HCT116 (cell line): ENCODE measurements around the gene RAB4A. TPM values are rescaled to one million over a fixed set of nuclear protein-coding genes. Genes with fewer than 3 reads are reported as not detected.
A peak's percentile ranks its signal among the peaks of the same experiment; 100 is the strongest.

ENCODE experiments used
- ATAC-seq: fragments of 200-7000 bp; cut with Tn5 transposase; 2 replicates; pipeline ENCODE4 v1.9.1; 2020; ENCODE audit warnings: mild to moderate bottlenecking, moderate library complexity
- BruUV-seq: library from RNA; stranded (reverse); fragments of 400-500 nt; replicated peaks from 2 replicates; lab custom pipeline; 2021; lab: Mats Ljungman, UMichigan
- CTCF ChIA-PET: fragments of 300-600 bp; sonication (Branson Sonifier 250); formaldehyde crosslinking; loops from one replicate; lab custom pipeline; 2021; ENCODE audit warnings: antibody characterized with exemption; lab: Charles Lee
- POLR2A ChIA-PET: fragments of 300-600, 350-600 bp; sonication (Branson Sonifier 250); formaldehyde crosslinking; loops from one replicate; lab custom pipeline; 2021; ENCODE audit warnings: antibody characterized with exemption; lab: Charles Lee
- RAD21 ChIA-PET, 2 experiments: fragments of 300-600 bp; sonication (Branson Sonifier 250); formaldehyde crosslinking; loops; one replicate each; lab custom pipeline; 2023; ENCODE audit warnings: low total read pairs in 2 of 2; ENCODE audit not compliant: uncharacterized antibody in 2 of 2, unreplicated experiment in 2 of 2, low non-redundant PET in 1 of 2; lab: Charles Lee
- DNase-seq: peaks from one replicate; pipeline ENCODE4 v3.0.0-alpha.2; 2010; ENCODE audit warnings: low read depth, low spot score
- H2AFZ ChIP-seq: fragments of 200-600 bp; shearing (Covaris generic), sonication (generic); 2 replicates; pipeline ENCODE4 v1.6.1; 2017; ENCODE audit warnings: low read depth, mixed run types, mixed read lengths, antibody characterized with exemption, low read length; ENCODE audit not compliant: poor library complexity, severe bottlenecking
- H3K27ac ChIP-seq: 2 replicates; pipeline ENCODE4 v1.5.1; 2012; ENCODE audit warnings: low read depth, low read length
- H3K27me3 ChIP-seq: fragments of 200-600 bp; sonication (generic); 2 replicates; pipeline ENCODE4 v1.6.1; 2016; ENCODE audit warnings: mixed run types, low read length, mixed read lengths; ENCODE audit not compliant: insufficient read depth
- H3K36me3 ChIP-seq, 2 experiments: fragments of 200-500 bp in 1 of 2; fragments of 200-600 bp in 1 of 2; sonication (Bioruptor generic) in 1 of 2; sonication (generic) in 1 of 2; 2 replicates each; pipeline versions ENCODE4 v1.5.1 to v1.6.1; 2014 to 2016; ENCODE audit warnings: low read length in 2 of 2, inconsistent platforms in 1 of 2, mixed read lengths in 1 of 2, mixed run types in 1 of 2; ENCODE audit not compliant: insufficient read depth in 2 of 2, control insufficient read depth in 1 of 2
- H3K4me1 ChIP-seq, 2 experiments: fragments of 200-600 bp in 1 of 2; sonication (generic) in 1 of 2; 2 replicates each; pipeline versions ENCODE4 v1.5.1 to v1.6.1; 2012 to 2017; ENCODE audit warnings: low read length in 2 of 2, inconsistent platforms in 1 of 2, mild to moderate bottlenecking in 1 of 2, mixed read lengths in 1 of 2, mixed run types in 1 of 2, moderate library complexity in 1 of 2; ENCODE audit not compliant: insufficient read depth in 2 of 2, control insufficient read depth in 1 of 2
- H3K4me2 ChIP-seq: fragments of 200-600 bp; sonication (generic); 2 replicates; pipeline ENCODE4 v1.6.1; 2017; ENCODE audit warnings: mixed run types, low read length, mixed read lengths
- H3K4me3 ChIP-seq, 2 experiments: fragments of 200-600 bp in 1 of 2; sonication (generic) in 1 of 2; replicated peaks in 1 of 2; 2 replicates each; pipeline ENCODE4 v1.5.1; 2011 to 2016; ENCODE audit warnings: low read length in 2 of 2, control low read depth in 1 of 2, low read depth in 1 of 2, mild to moderate bottlenecking in 1 of 2, mixed read lengths in 1 of 2, mixed run types in 1 of 2
- H3K79me2 ChIP-seq: fragments of 200-600 bp; sonication (generic); 2 replicates; pipeline ENCODE4 v1.6.1; 2017; ENCODE audit warnings: mild to moderate bottlenecking, mixed run types, low read length, moderate library complexity, mixed read lengths; ENCODE audit not compliant: insufficient read depth
- H3K9ac ChIP-seq: fragments of 200-600 bp; sonication (generic); 2 replicates; pipeline ENCODE4 v1.6.1; 2016; ENCODE audit warnings: low read length, mixed read lengths
- H3K9me2 ChIP-seq: fragments of 200-600 bp; sonication (generic), shearing (Covaris generic); 2 replicates; pipeline ENCODE4 v1.6.1; 2017; ENCODE audit warnings: mixed run types, mild to moderate bottlenecking, moderate library complexity; ENCODE audit not compliant: insufficient read depth
- H3K9me3 ChIP-seq, 2 experiments: fragments of 200-500 bp in 1 of 2; fragments of 200-600 bp in 1 of 2; sonication (Bioruptor generic) in 1 of 2; sonication (generic) in 1 of 2; 2 replicates each; pipeline ENCODE4 v1.6.1; 2014 to 2017; ENCODE audit warnings: low read length in 2 of 2, mixed read lengths in 2 of 2, inconsistent platforms in 1 of 2, low read depth in 1 of 2, mild to moderate bottlenecking in 1 of 2, mixed run types in 1 of 2, moderate library complexity in 1 of 2; ENCODE audit not compliant: control insufficient read depth in 1 of 2, insufficient read depth in 1 of 2
- H4K20me1 ChIP-seq: fragments of 200-600 bp; sonication (generic), shearing (Covaris generic); 2 replicates; pipeline ENCODE4 v1.6.1; 2017; ENCODE audit warnings: mixed run types, mild to moderate bottlenecking, moderate library complexity; ENCODE audit not compliant: insufficient read depth
- CEBPB ChIP-seq: IDR thresholded peaks from 2 replicates; pipeline ENCODE4 v1.6.1; 2012; ENCODE audit warnings: low read depth
- EZH2phosphoT487 ChIP-seq: fragments of 200-600 bp; IDR thresholded peaks from 2 replicates; pipeline ENCODE4 v1.6.1; 2018; ENCODE audit warnings: antibody characterized with exemption, borderline replicate concordance
- SIN3A ChIP-seq: IDR thresholded peaks from 2 replicates; pipeline ENCODE4 v1.6.1; 2012; ENCODE audit warnings: low read depth
- SP1 ChIP-seq: IDR thresholded peaks from 2 replicates; pipeline ENCODE4 v1.6.1; 2012; ENCODE audit warnings: low read depth
- TCF7L2 ChIP-seq: IDR thresholded peaks from 2 replicates; pipeline ENCODE4 v1.7.0; 2011; ENCODE audit warnings: borderline replicate concordance, inconsistent platforms; ENCODE audit not compliant: insufficient read depth, insufficient read length; ENCODE audit errors: extremely low read depth
- ZFX ChIP-seq: fragments of 450-650 bp; IDR thresholded peaks from 2 replicates; pipeline ENCODE4 v1.6.1; 2017
- ZNF274 ChIP-seq: fragments of 200-500 bp; sonication (Bioruptor generic); IDR thresholded peaks from 2 replicates; pipeline ENCODE4 v1.6.1; 2014; ENCODE audit warnings: mild to moderate bottlenecking, low read depth, low read length, inconsistent platforms
- intact Hi-C: fragments of 100-400 bp; cut with micrococcal nuclease; formaldehyde crosslinking; loops from 2 replicates; pipeline ENCODE4 v1.10.0; 2022
- total RNA-seq: library from RNA; stranded (reverse); gene quantifications from one replicate; pipeline ENCODE4 v1.2.1, GENCODE V29; 2021; ENCODE audit not compliant: unreplicated experiment
- TF ChIP-seq, protein P1 (sequence below): IDR thresholded peaks from 2 replicates; pipeline ENCODE4 v1.6.1; 2011; ENCODE audit warnings: mild to moderate bottlenecking, low read length, moderate library complexity; ENCODE audit not compliant: insufficient replicate concordance; ENCODE audit errors: extremely low read depth
- TF ChIP-seq, protein P2 (sequence below): IDR thresholded peaks from 2 replicates; pipeline ENCODE4 v1.6.1; 2012
- TF ChIP-seq, protein P3 (sequence below): IDR thresholded peaks from 2 replicates; pipeline ENCODE4 v1.6.1; 2012; ENCODE audit warnings: low read depth

RAB4A gene
- total RNA-seq, 1 experiment from 2014 or later, result 101 TPM

DNA sequence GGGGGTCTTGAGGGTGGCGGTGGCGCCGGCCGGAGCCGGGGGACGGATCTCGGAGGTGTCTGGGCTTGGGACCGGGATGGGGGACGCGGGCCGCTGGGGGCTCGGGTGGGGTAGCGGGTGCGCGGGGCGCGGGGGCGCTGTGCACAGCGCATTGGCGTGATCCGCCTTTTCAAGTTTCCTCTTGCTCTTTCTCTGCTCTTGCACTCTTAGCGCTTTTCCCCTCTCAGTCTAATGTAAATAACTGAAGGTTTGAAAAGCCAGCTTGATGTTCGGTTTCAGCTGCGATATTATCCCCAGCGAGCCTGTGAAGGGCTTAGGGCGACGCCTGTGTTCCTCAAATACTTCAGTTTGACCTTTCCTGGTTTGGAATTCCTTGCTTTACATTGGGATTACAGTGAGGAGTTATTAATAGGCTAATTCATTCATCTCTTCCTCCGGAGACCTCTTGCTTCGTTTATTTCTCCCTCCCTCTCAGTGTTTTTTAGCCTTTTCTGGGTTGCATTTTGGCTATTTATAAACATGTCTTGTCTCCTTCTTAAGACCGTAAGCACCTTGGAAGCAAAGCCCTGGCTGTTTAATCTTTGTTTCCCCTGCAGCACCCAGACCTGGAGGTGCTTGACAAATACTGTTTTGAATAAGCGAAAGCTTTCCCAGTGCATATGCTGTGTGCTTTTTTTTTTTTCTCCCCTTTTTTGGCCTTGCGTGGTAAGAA, 693 bp downstream of the RAB4A start:
- Histone ChIP-seq H3K4me1 (peaks cover 9 to 23% of the 10 kb centered on the region in 2 experiments), H3K27ac (peak overlapping the region; percentile 48), H3K79me2 (peaks cover 52% of the 10 kb centered on the region), H2AFZ (no peak overlapping the region), H4K20me1 (peaks cover 4% of the 10 kb centered on the region; the same call in 1 of the 2 replicates), H3K9ac (peak overlapping the region; percentile 69), H3K9me3 (no peaks in the 10 kb centered on the region), H3K9me2 (no peaks in the 10 kb centered on the region), H3K27me3 (no peaks in the 10 kb centered on the region), H3K4me2 (peak overlapping the region; percentile 73), H3K4me3 (peak overlapping the region; percentile 63 to 69), H3K36me3 (no peaks in the 10 kb centered on the region)
- ChIA-PET CTCF (interaction anchor here (0.6 to 1.0 kb wide), 3 partner anchors 13 to 17 kb away, joined by 3 read pairs; no protein-coding TSS in a partner anchor), POLR2A (no interaction called here), RAD21 (no interaction called here)
- DNase-seq (no peak), ATAC-seq (peak; percentile 65)
- TF ChIP-seq ZFX, result peak; percentile 73; the same call in 1 of the 2 replicates
- no peak for TF ChIP-seq TCF7L2
- BruUV-seq, result no TSS peak
- intact Hi-C loops, result no loop called here

DNA sequence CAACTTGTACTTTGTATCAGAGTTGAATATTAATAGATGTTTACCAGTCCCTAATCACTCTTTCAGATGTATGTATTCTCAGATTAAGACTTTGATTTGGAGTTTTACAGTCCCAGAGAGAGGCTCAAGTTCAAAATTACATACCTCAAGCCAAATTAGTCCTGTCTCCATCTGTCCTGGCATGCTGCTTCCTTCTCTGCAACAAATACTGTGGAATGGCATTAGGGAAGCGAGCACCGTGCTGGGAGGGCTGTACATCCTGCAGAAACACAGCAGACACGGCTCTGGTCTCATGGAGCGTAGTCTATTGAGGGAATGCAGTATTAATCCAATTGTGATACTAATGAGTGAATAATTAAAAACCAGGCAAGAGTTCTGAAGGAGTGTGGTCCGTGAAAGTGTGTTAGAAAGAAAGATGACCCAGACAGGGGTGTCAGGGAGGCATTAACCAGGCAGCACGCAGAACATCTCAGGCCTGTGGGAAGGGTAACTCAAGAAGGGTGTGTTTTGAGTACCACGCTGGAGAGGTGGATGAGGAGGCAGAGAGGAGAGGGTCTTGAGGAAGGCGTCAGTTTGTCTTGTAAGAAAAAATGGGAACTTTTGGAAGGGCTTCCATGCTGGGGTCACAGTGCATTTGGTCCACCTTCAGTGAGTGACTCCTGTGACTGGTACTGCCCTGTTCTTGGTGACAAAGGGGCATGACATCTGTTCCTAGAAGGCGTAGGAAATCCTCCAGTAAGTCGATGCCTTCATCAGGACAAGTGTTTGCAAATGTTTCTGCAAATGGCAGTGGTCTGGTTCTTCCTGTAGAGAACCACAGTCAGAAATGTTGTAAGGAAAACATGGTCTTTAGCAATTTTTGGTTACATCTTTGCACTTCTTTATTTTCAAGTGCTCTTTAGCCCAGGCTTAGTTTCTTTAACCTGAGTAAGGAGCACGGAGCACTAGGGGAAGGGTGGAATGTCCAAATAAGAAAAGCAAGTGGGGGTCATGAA, 1.6 kb downstream of the RAB4A start:
- POLR2A ChIA-PET, result no interaction called here
- Histone ChIP-seq H3K79me2 (peaks cover 59% of the 10 kb centered on the region), H3K27me3 (no peaks in the 10 kb centered on the region), H3K36me3 (no peaks in the 10 kb centered on the region), H2AFZ (no peak overlapping the region), H3K4me1 (peaks cover 9 to 23% of the 10 kb centered on the region in 2 experiments), H3K9me3 (no peaks in the 10 kb centered on the region), H3K4me3 (peak overlapping the region; percentile 63 to 69), H3K9me2 (no peaks in the 10 kb centered on the region), H3K27ac (no peak overlapping the region), H3K4me2 (peak overlapping the region; percentile 73), H4K20me1 (peaks cover 4% of the 10 kb centered on the region; the same call in 1 of the 2 replicates), H3K9ac (peak overlapping the region; percentile 69)
- no peak for DNase-seq
- intact Hi-C loops, result no loop called here
- TSS peak; percentile 66 for BruUV-seq
- CTCF ChIA-PET, result no interaction called here
- ATAC-seq, result no peak
- RAD21 ChIA-PET, result no interaction called here
- TF ChIP-seq, protein P1, sequence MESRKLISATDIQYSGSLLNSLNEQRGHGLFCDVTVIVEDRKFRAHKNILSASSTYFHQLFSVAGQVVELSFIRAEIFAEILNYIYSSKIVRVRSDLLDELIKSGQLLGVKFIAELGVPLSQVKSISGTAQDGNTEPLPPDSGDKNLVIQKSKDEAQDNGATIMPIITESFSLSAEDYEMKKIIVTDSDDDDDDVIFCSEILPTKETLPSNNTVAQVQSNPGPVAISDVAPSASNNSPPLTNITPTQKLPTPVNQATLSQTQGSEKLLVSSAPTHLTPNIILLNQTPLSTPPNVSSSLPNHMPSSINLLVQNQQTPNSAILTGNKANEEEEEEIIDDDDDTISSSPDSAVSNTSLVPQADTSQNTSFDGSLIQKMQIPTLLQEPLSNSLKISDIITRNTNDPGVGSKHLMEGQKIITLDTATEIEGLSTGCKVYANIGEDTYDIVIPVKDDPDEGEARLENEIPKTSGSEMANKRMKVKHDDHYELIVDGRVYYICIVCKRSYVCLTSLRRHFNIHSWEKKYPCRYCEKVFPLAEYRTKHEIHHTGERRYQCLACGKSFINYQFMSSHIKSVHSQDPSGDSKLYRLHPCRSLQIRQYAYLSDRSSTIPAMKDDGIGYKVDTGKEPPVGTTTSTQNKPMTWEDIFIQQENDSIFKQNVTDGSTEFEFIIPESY, result no peak
- TF ChIP-seq ZNF274 (no peak), SIN3A (no peak), SP1 (no peak), CEBPB (no peak), EZH2phosphoT487 (no peak), ZFX (no peak)
- TF ChIP-seq, protein P2, sequence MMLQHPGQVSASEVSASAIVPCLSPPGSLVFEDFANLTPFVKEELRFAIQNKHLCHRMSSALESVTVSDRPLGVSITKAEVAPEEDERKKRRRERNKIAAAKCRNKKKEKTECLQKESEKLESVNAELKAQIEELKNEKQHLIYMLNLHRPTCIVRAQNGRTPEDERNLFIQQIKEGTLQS, result no peak
- TF ChIP-seq, protein P3, sequence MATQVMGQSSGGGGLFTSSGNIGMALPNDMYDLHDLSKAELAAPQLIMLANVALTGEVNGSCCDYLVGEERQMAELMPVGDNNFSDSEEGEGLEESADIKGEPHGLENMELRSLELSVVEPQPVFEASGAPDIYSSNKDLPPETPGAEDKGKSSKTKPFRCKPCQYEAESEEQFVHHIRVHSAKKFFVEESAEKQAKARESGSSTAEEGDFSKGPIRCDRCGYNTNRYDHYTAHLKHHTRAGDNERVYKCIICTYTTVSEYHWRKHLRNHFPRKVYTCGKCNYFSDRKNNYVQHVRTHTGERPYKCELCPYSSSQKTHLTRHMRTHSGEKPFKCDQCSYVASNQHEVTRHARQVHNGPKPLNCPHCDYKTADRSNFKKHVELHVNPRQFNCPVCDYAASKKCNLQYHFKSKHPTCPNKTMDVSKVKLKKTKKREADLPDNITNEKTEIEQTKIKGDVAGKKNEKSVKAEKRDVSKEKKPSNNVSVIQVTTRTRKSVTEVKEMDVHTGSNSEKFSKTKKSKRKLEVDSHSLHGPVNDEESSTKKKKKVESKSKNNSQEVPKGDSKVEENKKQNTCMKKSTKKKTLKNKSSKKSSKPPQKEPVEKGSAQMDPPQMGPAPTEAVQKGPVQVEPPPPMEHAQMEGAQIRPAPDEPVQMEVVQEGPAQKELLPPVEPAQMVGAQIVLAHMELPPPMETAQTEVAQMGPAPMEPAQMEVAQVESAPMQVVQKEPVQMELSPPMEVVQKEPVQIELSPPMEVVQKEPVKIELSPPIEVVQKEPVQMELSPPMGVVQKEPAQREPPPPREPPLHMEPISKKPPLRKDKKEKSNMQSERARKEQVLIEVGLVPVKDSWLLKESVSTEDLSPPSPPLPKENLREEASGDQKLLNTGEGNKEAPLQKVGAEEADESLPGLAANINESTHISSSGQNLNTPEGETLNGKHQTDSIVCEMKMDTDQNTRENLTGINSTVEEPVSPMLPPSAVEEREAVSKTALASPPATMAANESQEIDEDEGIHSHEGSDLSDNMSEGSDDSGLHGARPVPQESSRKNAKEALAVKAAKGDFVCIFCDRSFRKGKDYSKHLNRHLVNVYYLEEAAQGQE, result no peak
